ENCODE results near the gene DIAPH3. TPM values are rescaled to one million over a fixed set of nuclear protein-coding genes. Genes with fewer than 3 reads are reported as not detected.

Gene DIAPH3
- total RNA-seq, 2 donors from 2014 or later, result 0.35 to 1.1 TPM

GRCh38 chr13:59721926-59722910 lies 441.5 kb downstream of the DIAPH3 start:
- Histone ChIP-seq H3K4me3 (no peak overlapping the region), H3K27ac (no peak overlapping the region), H3K27me3 (no peaks in the 10 kb centered on the region), H3K9me3 (no peaks in the 10 kb centered on the region), H3K36me3 (no peaks in the 10 kb centered on the region), H3K4me1 (no peaks in the 10 kb centered on the region)
- DNase-seq (ENCODE audit: low spot score), result no peak
- no peak for TF ChIP-seq CTCF (IDR thresholded peaks at IDR 0.05)

- Histone ChIP-seq H3K4me3 (no peak overlapping the region), H3K4me1 (no peaks in the 10 kb centered on the region), H3K9me3 (no peaks in the 10 kb centered on the region), H3K36me3 (no peaks in the 10 kb centered on the region), H3K27ac (no peak overlapping the region), H3K27me3 (no peaks in the 10 kb centered on the region)
- DNase-seq (ENCODE audit: low spot score), result no peak
- TF ChIP-seq CTCF (IDR thresholded peaks at IDR 0.05), result no peak
Observed at GRCh38 chr13:59715611-59716010, 448.1 kb downstream of the DIAPH3 start.

GRCh38 chr13:59710996-59711701 lies 452.6 kb downstream of the DIAPH3 start:
- no peaks in the 10 kb centered on the region for H3K4me1 ChIP-seq
- no peak overlapping the region for H3K27ac ChIP-seq
- no peak for TF ChIP-seq CTCF (IDR thresholded peaks at IDR 0.05)
- DNase-seq (ENCODE audit: low spot score), result no peak
- no peaks in the 10 kb centered on the region for H3K27me3 ChIP-seq
- H3K36me3 ChIP-seq, result no peaks in the 10 kb centered on the region
- H3K4me3 ChIP-seq, result no peak overlapping the region
- no peaks in the 10 kb centered on the region for H3K9me3 ChIP-seq

GRCh38 chr13:59710416-59710815 lies 453.3 kb downstream of the DIAPH3 start:
- Histone ChIP-seq H3K4me3 (no peak overlapping the region), H3K4me1 (no peaks in the 10 kb centered on the region), H3K36me3 (no peaks in the 10 kb centered on the region), H3K27me3 (no peaks in the 10 kb centered on the region), H3K9me3 (no peaks in the 10 kb centered on the region), H3K27ac (no peak overlapping the region)
- TF ChIP-seq CTCF (IDR thresholded peaks at IDR 0.05), result no peak
- DNase-seq (ENCODE audit: low spot score), result no peak

GRCh38 chr13:59706101-59706976 lies 457.4 kb downstream of the DIAPH3 start:
- TF ChIP-seq CTCF (IDR thresholded peaks at IDR 0.05), result no peak
- H3K9me3 ChIP-seq, result no peaks in the 10 kb centered on the region
- no peaks in the 10 kb centered on the region for H3K36me3 ChIP-seq
- no peak overlapping the region for H3K4me3 ChIP-seq
- no peaks in the 10 kb centered on the region for H3K27me3 ChIP-seq
- DNase-seq (ENCODE audit: low spot score), result no peak
- H3K4me1 ChIP-seq, result no peaks in the 10 kb centered on the region
- no peak overlapping the region for H3K27ac ChIP-seq

All from right atrium auricular region (tissue), 2 donors.